Measurements from ENCODE around the gene TUBGCP3. TPM values are rescaled to one million over a fixed set of nuclear protein-coding genes. Genes with fewer than 3 reads are reported as not detected.

The TUBGCP3 gene
- total RNA-seq, 3 donors from 2014 or later (not counting 1 experiment from before 2014, with no cell fraction given): 43.0 to 57.9 (median 53.6) TPM

- H3K4me3 ChIP-seq (ENCODE audit: low read length): no peak overlapping the region
- H3K36me3 Mint-ChIP-seq: no peaks in the 10 kb centered on the region
- no peak overlapping the region for H3K27ac ChIP-seq (ENCODE audit: low read length)
- H3K9me3 Mint-ChIP-seq: no peaks in the 10 kb centered on the region
- TF ChIP-seq, protein P1, sequence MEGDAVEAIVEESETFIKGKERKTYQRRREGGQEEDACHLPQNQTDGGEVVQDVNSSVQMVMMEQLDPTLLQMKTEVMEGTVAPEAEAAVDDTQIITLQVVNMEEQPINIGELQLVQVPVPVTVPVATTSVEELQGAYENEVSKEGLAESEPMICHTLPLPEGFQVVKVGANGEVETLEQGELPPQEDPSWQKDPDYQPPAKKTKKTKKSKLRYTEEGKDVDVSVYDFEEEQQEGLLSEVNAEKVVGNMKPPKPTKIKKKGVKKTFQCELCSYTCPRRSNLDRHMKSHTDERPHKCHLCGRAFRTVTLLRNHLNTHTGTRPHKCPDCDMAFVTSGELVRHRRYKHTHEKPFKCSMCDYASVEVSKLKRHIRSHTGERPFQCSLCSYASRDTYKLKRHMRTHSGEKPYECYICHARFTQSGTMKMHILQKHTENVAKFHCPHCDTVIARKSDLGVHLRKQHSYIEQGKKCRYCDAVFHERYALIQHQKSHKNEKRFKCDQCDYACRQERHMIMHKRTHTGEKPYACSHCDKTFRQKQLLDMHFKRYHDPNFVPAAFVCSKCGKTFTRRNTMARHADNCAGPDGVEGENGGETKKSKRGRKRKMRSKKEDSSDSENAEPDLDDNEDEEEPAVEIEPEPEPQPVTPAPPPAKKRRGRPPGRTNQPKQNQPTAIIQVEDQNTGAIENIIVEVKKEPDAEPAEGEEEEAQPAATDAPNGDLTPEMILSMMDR (IDR thresholded peaks at IDR 0.05): no peak
- no peak overlapping the region for H3K4me3 Mint-ChIP-seq
- no peaks in the 10 kb centered on the region for H3K4me1 ChIP-seq (ENCODE audit: control insufficient read depth, insufficient read depth, low read length)
- H3K27me3 ChIP-seq (ENCODE audit: control insufficient read depth, insufficient read depth, low read length): no peaks in the 10 kb centered on the region
- intact Hi-C loops (cut with micrococcal nuclease): no loop called here
- WGBS (ENCODE audit: insufficient coverage): 85% methylated on average over 22 of the region's 22 CpGs
- peak in 1 of 2 donors; percentile 3 for DNase-seq
- no peaks in the 10 kb centered on the region for H3K36me3 ChIP-seq (ENCODE audit: control insufficient read depth, insufficient read depth, low read length)
- H3K27ac Mint-ChIP-seq: no peak overlapping the region
- H3K9me3 ChIP-seq (ENCODE audit: control insufficient read depth, insufficient read depth, low read length): no peaks in the 10 kb centered on the region
- no peaks in the 10 kb centered on the region for H3K4me1 Mint-ChIP-seq
- H3K27me3 Mint-ChIP-seq (ENCODE audit: low read depth in 2 of 2): peaks cover 0 to 22% of the 10 kb centered on the region in 2 donors
- ATAC-seq: no peak
Measured at GRCh38 chr13:112456138-112457056, 131.6 kb downstream of the TUBGCP3 start.

DNA sequence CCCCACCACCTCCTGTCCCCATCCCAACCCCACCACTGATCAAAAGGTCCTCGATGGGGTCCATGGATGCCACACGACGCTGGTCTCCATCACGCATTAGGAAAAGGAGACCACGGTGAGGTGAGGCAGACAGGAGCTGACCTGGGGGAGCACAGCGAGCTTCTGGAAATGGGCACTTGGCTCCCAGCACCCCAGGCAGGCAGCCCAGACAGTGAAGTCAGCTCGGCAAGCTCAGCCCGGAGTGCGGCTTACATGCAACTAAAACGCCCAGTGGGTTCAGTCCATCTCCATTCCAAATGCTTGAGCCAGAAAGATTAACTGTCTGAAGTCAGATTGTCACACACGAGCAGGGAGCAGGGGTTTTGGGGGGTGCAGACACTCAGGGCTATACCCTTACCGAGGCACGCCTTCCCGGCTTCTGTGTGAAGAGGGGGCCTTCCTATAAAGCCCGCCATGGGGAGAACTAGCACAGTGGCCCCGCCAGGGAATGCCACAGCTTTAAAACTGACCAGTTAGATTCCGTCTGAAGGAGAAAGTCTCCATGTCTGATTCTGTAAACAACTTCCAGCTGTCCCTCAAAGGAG, 132.4 kb downstream of the TUBGCP3 start:
- no peaks in the 10 kb centered on the region for H3K4me1 Mint-ChIP-seq
- no peak overlapping the region for H3K4me3 ChIP-seq (ENCODE audit: low read length)
- WGBS (ENCODE audit: insufficient coverage): 86% methylated on average over 17 of the region's 17 CpGs
- intact Hi-C loops (cut with micrococcal nuclease): no loop called here
- no peaks in the 10 kb centered on the region for H3K36me3 ChIP-seq (ENCODE audit: control insufficient read depth, insufficient read depth, low read length)
- H3K4me3 Mint-ChIP-seq: no peak overlapping the region
- H3K4me1 ChIP-seq (ENCODE audit: control insufficient read depth, insufficient read depth, low read length): no peaks in the 10 kb centered on the region
- no peak overlapping the region for H3K27ac ChIP-seq (ENCODE audit: low read length)
- H3K36me3 Mint-ChIP-seq: no peaks in the 10 kb centered on the region
- ATAC-seq (no peak), DNase-seq (peak in 1 of 2 donors; percentile 7)
- no peaks in the 10 kb centered on the region for H3K9me3 ChIP-seq (ENCODE audit: control insufficient read depth, insufficient read depth, low read length)
- TF ChIP-seq, protein P1 (IDR thresholded peaks at IDR 0.05): no peak
- H3K27me3 Mint-ChIP-seq (ENCODE audit: low read depth in 2 of 2): peaks cover 0 to 22% of the 10 kb centered on the region in 2 donors
- H3K9me3 Mint-ChIP-seq: no peaks in the 10 kb centered on the region
- no peak overlapping the region for H3K27ac Mint-ChIP-seq
- H3K27me3 ChIP-seq (ENCODE audit: control insufficient read depth, insufficient read depth, low read length): no peaks in the 10 kb centered on the region

GRCh38 chr13:112454648-112455334, 133.2 kb downstream of the TUBGCP3 start:
- intact Hi-C loops (cut with micrococcal nuclease): no loop called here
- no peaks in the 10 kb centered on the region for H3K36me3 ChIP-seq (ENCODE audit: control insufficient read depth, insufficient read depth, low read length)
- H3K27me3 ChIP-seq (ENCODE audit: control insufficient read depth, insufficient read depth, low read length): no peaks in the 10 kb centered on the region
- TF ChIP-seq, protein P1 (IDR thresholded peaks at IDR 0.05): no peak
- no peak overlapping the region for H3K4me3 Mint-ChIP-seq
- H3K27ac Mint-ChIP-seq: no peak overlapping the region
- no peaks in the 10 kb centered on the region for H3K4me1 Mint-ChIP-seq
- no peak for ATAC-seq
- WGBS (ENCODE audit: insufficient coverage): 86% methylated on average over 16 of the region's 16 CpGs
- peaks cover 0 to 17% of the 10 kb centered on the region in 2 donors for H3K27me3 Mint-ChIP-seq (ENCODE audit: low read depth in 2 of 2)
- no peaks in the 10 kb centered on the region for H3K9me3 Mint-ChIP-seq
- H3K36me3 Mint-ChIP-seq: no peaks in the 10 kb centered on the region
- no peak for DNase-seq
- no peaks in the 10 kb centered on the region for H3K9me3 ChIP-seq (ENCODE audit: control insufficient read depth, insufficient read depth, low read length)
- no peak overlapping the region for H3K4me3 ChIP-seq (ENCODE audit: low read length)
- H3K4me1 ChIP-seq (ENCODE audit: control insufficient read depth, insufficient read depth, low read length): no peaks in the 10 kb centered on the region
- no peak overlapping the region for H3K27ac ChIP-seq (ENCODE audit: low read length)
